OCI-LY7 (cell line): Measurements from ENCODE around the gene BRAF. TPM values are rescaled to one million over a fixed set of nuclear protein-coding genes. Genes with fewer than 3 reads are reported as not detected.
A peak's percentile ranks its signal among the peaks of the same experiment; 100 is the strongest.

Source experiments
- BruUV-seq: library from RNA; stranded (reverse); fragments of 400-500 nt; replicated peaks from 2 replicates; lab custom pipeline; 2021; lab: Mats Ljungman, UMichigan
- CTCF ChIA-PET: fragments of 300-600 bp; sonication (Branson Sonifier 250); formaldehyde crosslinking; loops from one replicate; lab custom pipeline; 2022; ENCODE audit warnings: antibody characterized with exemption; ENCODE audit not compliant: unreplicated experiment; lab: Charles Lee
- POLR2A ChIA-PET: fragments of 300-600 bp; sonication (Branson Sonifier 250); formaldehyde crosslinking; loops from one replicate; lab custom pipeline; 2022; ENCODE audit warnings: antibody characterized with exemption; lab: Charles Lee
- DNase-seq: peaks from one replicate; pipeline ENCODE4 v3.0.0-alpha.2; 2015; ENCODE audit warnings: low spot score
- H2AFZ ChIP-seq: fragments of 200-600 bp; sonication (generic), shearing (Covaris generic); 2 replicates; pipeline ENCODE4 v1.6.1; 2014; ENCODE audit warnings: mild to moderate bottlenecking, antibody characterized with exemption, low read length, moderate library complexity
- H3K27ac ChIP-seq: fragments of 200-600 bp; sonication (generic); 2 replicates; pipeline ENCODE4 v1.5.1; 2014; ENCODE audit warnings: mixed run types, low read depth, mild to moderate bottlenecking, moderate library complexity, low read length, inconsistent platforms; ENCODE audit not compliant: poor library complexity, severe bottlenecking
- H3K36me3 ChIP-seq: fragments of 200-600 bp; sonication (generic); 2 replicates; pipeline ENCODE4 v1.6.1; 2014; ENCODE audit warnings: mild to moderate bottlenecking, antibody characterized with exemption, low read length, moderate library complexity, mixed read lengths; ENCODE audit not compliant: insufficient read depth
- H3K4me1 ChIP-seq: fragments of 200-600 bp; sonication (generic); 2 replicates; pipeline ENCODE4 v1.5.1; 2014; ENCODE audit warnings: mild to moderate bottlenecking, low read length; ENCODE audit not compliant: insufficient read depth, poor library complexity, severe bottlenecking
- H3K4me2 ChIP-seq: fragments of 200-600 bp; sonication (generic); 2 replicates; pipeline ENCODE4 v1.6.1; 2014; ENCODE audit warnings: mild to moderate bottlenecking, low read length
- H3K4me3 ChIP-seq: fragments of 200-600 bp; sonication (generic); 2 replicates; pipeline ENCODE4 v1.5.1; 2014; ENCODE audit warnings: mild to moderate bottlenecking, low read depth, low read length; ENCODE audit not compliant: poor library complexity, severe bottlenecking
- H3K79me2 ChIP-seq: fragments of 200-600 bp; sonication (generic); 2 replicates; pipeline ENCODE4 v1.6.1; 2016; ENCODE audit warnings: low read depth, mild to moderate bottlenecking, low read length, moderate library complexity, mixed read lengths; ENCODE audit not compliant: insufficient read depth
- H3K9me2 ChIP-seq: fragments of 200-600 bp; sonication (generic); 2 replicates; pipeline ENCODE4 v1.6.1; 2016; ENCODE audit warnings: mild to moderate bottlenecking, low read length, mixed read lengths; ENCODE audit not compliant: insufficient read depth
- H3K9me3 ChIP-seq: fragments of 200-600 bp; sonication (generic); 2 replicates; pipeline ENCODE4 v1.6.1; 2014; ENCODE audit warnings: mild to moderate bottlenecking, mixed run types, low read length, mixed read lengths
- H4K20me1 ChIP-seq: fragments of 200-600 bp; sonication (generic); 2 replicates; pipeline ENCODE4 v1.6.1; 2014; ENCODE audit warnings: mild to moderate bottlenecking, antibody characterized with exemption, low read length, moderate library complexity, mixed read lengths; ENCODE audit not compliant: insufficient read depth
- EZH2phosphoT487 ChIP-seq: fragments of 200-600 bp; sonication (generic); IDR thresholded peaks from 2 replicates; pipeline ENCODE4 v1.6.1; 2018; ENCODE audit warnings: low read depth, borderline replicate concordance, mild to moderate bottlenecking, mixed run types, antibody characterized with exemption, low read length, moderate library complexity, mixed read lengths
- intact Hi-C: fragments of 100-400 bp; cut with micrococcal nuclease; formaldehyde crosslinking; loops from one replicate; pipeline ENCODE4 v1.10.0; 2022; ENCODE audit not compliant: unreplicated experiment
- total RNA-seq, 2 experiments: library from RNA; depleted of rRNA in 1 of 2; stranded (reverse); fragments of >200 nt in 1 of 2; shearing (Covaris generic) in 1 of 2; gene quantifications; 2 replicates each; pipeline ENCODE4 v1.2.3, GENCODE V29; 2014 to 2022
- TF ChIP-seq, protein P1 (sequence below): fragments of 200-600 bp; sonication (generic); conservative IDR thresholded peaks from 2 replicates; pipeline ENCODE4 v1.5.1; 2014; ENCODE audit warnings: mild to moderate bottlenecking, antibody characterized with exemption, low read length, moderate library complexity, mixed read lengths

Gene BRAF
- total RNA-seq, 2 experiments from 2014 or later = 17.1 to 41.6 TPM

DNA sequence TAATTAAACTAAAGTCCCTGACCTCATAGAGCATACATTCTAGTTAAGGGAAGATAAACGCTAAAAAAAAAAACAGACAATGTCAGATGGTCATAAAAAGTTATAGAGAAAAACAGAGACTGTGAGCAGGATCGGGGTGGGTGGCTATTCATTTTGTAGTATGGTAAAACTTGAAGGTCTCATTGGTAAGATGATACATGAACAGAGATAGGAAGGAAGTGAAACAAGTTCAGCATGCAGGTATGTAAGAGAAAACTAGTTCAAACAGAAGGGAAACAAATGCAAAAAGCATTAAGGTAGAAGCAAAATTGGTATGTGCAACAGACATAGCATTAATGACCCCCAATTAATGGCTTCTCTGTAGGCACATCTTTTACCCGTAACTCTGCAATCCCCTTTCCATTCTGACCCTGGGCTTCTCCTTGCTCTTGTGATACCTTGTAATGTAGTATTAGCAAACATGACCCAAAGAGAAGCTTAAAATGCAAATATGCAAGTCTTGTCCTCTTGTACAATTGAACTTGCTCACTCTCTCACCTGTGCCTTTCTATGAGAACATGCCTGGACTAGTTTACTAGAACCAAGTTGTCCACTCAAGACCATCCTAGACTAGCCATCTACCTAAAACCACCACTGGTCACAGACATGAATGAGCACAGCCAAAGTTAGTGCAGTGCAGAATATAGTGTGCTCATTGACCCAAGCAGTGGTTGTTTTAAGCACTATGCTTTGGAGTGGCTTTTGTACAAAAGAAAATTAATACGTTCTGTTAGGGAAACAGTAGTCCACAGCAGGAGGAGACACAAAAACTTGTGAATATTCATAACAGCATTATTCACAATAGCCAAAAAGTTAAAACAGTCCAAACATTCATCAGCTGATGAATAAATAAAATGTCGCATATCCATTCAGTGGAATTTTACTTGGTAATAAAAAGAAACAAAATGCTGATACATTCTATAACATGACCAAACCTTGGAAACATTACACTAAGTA, 57.0 kb downstream of the BRAF start:
- ChIA-PET POLR2A (interaction anchor here (0.6 to 0.7 kb wide), 2 partner anchors 19 to 147 kb away, joined by 3 read pairs; partner anchors contain the start of gene MRPS33), CTCF (no interaction called here)
- DNase-seq = peak; percentile 4
- H2AFZ ChIP-seq = no peak overlapping the region
- 0 out of 2 replicates have a peak, but pooled peaks cover 8% of the 10 kb centered on the region for H3K9me3 ChIP-seq
- H4K20me1 ChIP-seq = peaks cover 4% of the 10 kb centered on the region; the same call in 1 of the 2 replicates
- intact Hi-C loops = no loop called here
- H3K36me3 ChIP-seq = peaks cover 10% of the 10 kb centered on the region; the same call in 1 of the 2 replicates
- no TSS peak for BruUV-seq
- H3K9me2 ChIP-seq = no peaks in the 10 kb centered on the region
- peak overlapping the region; percentile 28; the same call in 1 of the 2 replicates for H3K4me2 ChIP-seq
- peaks cover 18% of the 10 kb centered on the region for H3K4me1 ChIP-seq
- peaks cover 48% of the 10 kb centered on the region for H3K79me2 ChIP-seq
- no peak for TF ChIP-seq EZH2phosphoT487
- TF ChIP-seq, protein P1, sequence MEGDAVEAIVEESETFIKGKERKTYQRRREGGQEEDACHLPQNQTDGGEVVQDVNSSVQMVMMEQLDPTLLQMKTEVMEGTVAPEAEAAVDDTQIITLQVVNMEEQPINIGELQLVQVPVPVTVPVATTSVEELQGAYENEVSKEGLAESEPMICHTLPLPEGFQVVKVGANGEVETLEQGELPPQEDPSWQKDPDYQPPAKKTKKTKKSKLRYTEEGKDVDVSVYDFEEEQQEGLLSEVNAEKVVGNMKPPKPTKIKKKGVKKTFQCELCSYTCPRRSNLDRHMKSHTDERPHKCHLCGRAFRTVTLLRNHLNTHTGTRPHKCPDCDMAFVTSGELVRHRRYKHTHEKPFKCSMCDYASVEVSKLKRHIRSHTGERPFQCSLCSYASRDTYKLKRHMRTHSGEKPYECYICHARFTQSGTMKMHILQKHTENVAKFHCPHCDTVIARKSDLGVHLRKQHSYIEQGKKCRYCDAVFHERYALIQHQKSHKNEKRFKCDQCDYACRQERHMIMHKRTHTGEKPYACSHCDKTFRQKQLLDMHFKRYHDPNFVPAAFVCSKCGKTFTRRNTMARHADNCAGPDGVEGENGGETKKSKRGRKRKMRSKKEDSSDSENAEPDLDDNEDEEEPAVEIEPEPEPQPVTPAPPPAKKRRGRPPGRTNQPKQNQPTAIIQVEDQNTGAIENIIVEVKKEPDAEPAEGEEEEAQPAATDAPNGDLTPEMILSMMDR = no peak
- H3K4me3 ChIP-seq = no peak overlapping the region
- no peak overlapping the region for H3K27ac ChIP-seq

DNA sequence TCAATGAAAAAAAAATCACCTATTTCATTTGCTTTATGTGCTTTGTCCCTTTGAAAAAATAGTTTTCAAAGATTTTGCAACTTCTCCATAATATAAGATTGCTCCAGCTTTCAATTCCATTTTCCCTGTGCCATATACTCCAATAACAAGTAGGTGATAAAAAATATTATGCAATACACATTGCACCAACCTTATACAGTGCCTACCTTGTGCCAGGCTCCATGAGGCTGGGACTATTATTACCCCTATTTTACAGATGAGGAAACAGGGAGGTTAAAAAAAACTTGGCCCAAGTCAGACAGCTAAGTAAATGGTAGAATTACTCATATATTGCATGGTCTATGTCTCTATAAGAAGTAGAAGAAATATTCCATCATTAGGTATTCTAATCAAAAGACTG, 57.8 kb downstream of the BRAF start:
- H3K4me1 ChIP-seq = peaks cover 18% of the 10 kb centered on the region
- H2AFZ ChIP-seq = no peak overlapping the region
- intact Hi-C loops = no loop called here
- no peaks in the 10 kb centered on the region for H3K9me2 ChIP-seq
- no peak overlapping the region for H3K4me3 ChIP-seq
- peaks cover 10% of the 10 kb centered on the region; the same call in 1 of the 2 replicates for H3K36me3 ChIP-seq
- no peak for DNase-seq
- no peak for TF ChIP-seq EZH2phosphoT487
- TF ChIP-seq, protein P1 = no peak
- POLR2A ChIA-PET = no interaction called here
- H3K9me3 ChIP-seq = 0 out of 2 replicates have a peak, but pooled peaks cover 8% of the 10 kb centered on the region
- peaks cover 4% of the 10 kb centered on the region; the same call in 1 of the 2 replicates for H4K20me1 ChIP-seq
- CTCF ChIA-PET = no interaction called here
- no peak overlapping the region for H3K27ac ChIP-seq
- peaks cover 39% of the 10 kb centered on the region for H3K79me2 ChIP-seq
- no peak overlapping the region for H3K4me2 ChIP-seq
- BruUV-seq = no TSS peak
